Kidney (tissue), 14 donors: ENCODE measurements around the gene GDF2. TPM values are rescaled to one million over a fixed set of nuclear protein-coding genes. Genes with fewer than 3 reads are reported as not detected.

Source experiments
- DNase-seq, 5 donors: peaks; one replicate each; pipeline ENCODE4 v3.0.0-alpha.2; 2013 to 2020
- FAIRE-seq: peaks from 2 replicates; lab custom pipeline; 2012; peaks lifted over from hg19 to GRCh38; lab: Jason Lieb, UNC
- H3K27ac ChIP-seq, 2 donors: one replicate each; pipeline ENCODE4 v1.7.0; 2013; ENCODE audit warnings: low read depth in 2 of 2, low read length in 2 of 2, inconsistent platforms in 1 of 2
- H3K27me3 ChIP-seq: one replicate; pipeline ENCODE4 v1.7.1; 2013; ENCODE audit warnings: low read length, inconsistent platforms; ENCODE audit not compliant: control insufficient read depth, insufficient read depth
- H3K36me3 ChIP-seq, 3 donors: one replicate each; pipeline versions ENCODE4 v1.7.0 to v1.7.1; 2013; ENCODE audit warnings: low read length in 3 of 3, control low read depth in 1 of 3, inconsistent platforms in 1 of 3; ENCODE audit not compliant: insufficient read depth in 3 of 3, control insufficient read depth in 2 of 3
- H3K4me1 ChIP-seq, 3 donors: one replicate each; pipeline versions ENCODE4 v1.7.0 to v1.7.1; 2013; ENCODE audit warnings: low read length in 3 of 3, inconsistent platforms in 1 of 3, low read depth in 1 of 3; ENCODE audit not compliant: control insufficient read depth in 2 of 3, insufficient read depth in 2 of 3
- H3K4me3 ChIP-seq, 3 donors: one replicate each; pipeline versions ENCODE4 v1.7.0 to v1.8.1; 2013; ENCODE audit warnings: low read length in 3 of 3, control low read depth in 1 of 3, inconsistent platforms in 1 of 3
- H3K9ac ChIP-seq, 3 donors: one replicate each; pipeline versions ENCODE4 v1.7.0 to v1.7.1; 2013; ENCODE audit warnings: low read length in 3 of 3, control low read depth in 1 of 3, inconsistent platforms in 1 of 3
- H3K9me3 ChIP-seq, 3 donors: one replicate each; pipeline versions ENCODE4 v1.7.0 to v1.7.1; 2013; ENCODE audit warnings: low read length in 3 of 3, control low read depth in 1 of 3, inconsistent platforms in 1 of 3; ENCODE audit not compliant: control insufficient read depth in 2 of 3, insufficient read depth in 1 of 3
- intact Hi-C: fragments of 100-400 bp; cut with DNase I; formaldehyde crosslinking; loops from one replicate; pipeline ENCODE4 v1.11.1; 2022
- polyA plus RNA-seq: library from polyadenylated mRNA; stranded (reverse); fragments of 350-450 nt; fragmentation: Illumina TruSeq; extraction: RNeasy Lipid Tissue Mini Kit (QIAGEN cat#74804); gene quantifications from one replicate; pipeline ENCODE4 v1.2.3, GENCODE V29; 2014; ENCODE audit warnings: low read depth, low replicate concordance; ENCODE audit not compliant: insufficient read depth
- total RNA-seq: library from RNA; stranded (reverse); fragmentation: NEBNext Ultra II Directional; extraction: Animal tissue kit (Norgen Biotek cat#: 25700); gene quantifications from one replicate; pipeline ENCODE4 v1.2.1, GENCODE V29; 2021
- TF ChIP-seq, protein P1 (sequence below): IDR thresholded peaks from 3 replicates; pipeline ENCODE4 v1.5.1; 2012; ENCODE audit warnings: mild to moderate bottlenecking, moderate library complexity, borderline replicate concordance; ENCODE audit not compliant: insufficient read depth; ENCODE audit errors: extremely low read depth
- donor health status: control.
- donor health status: control.
- donor health status: control.
- donor health status: control.
- donor health status: control.
- donor health status: DM: yes; HTN: yes; CAD: no.
- donor health status: Normal renal cell carcinoma (clear cell type).

The GDF2 gene
- total and polyA plus RNA-seq, 2 donors from 2014 or later: not detected

DNA sequence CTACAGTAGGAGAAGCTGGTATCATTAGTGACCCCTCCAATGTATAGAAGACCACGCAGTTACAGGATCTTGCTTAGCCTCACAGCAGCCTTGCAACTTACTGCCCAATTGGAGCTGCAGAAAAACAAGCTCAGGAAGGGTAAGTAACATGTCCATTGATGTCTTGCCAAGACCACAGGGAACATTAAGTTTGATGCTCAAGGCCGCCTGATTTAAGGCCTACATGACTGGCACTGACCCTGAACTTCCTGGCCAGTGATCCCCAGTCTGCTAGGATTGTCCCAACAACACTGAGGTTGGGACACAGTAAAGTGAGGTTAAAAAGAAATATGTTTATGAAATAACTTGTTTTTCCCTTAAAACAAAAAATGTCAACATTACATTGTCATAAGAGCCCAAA is 6.8 kb upstream of the GDF2 start:
- H3K27ac ChIP-seq: no peak overlapping the region
- no peak overlapping the region for H3K9ac ChIP-seq
- H3K9me3 ChIP-seq: no peaks in the 10 kb centered on the region
- TF ChIP-seq, protein P1, sequence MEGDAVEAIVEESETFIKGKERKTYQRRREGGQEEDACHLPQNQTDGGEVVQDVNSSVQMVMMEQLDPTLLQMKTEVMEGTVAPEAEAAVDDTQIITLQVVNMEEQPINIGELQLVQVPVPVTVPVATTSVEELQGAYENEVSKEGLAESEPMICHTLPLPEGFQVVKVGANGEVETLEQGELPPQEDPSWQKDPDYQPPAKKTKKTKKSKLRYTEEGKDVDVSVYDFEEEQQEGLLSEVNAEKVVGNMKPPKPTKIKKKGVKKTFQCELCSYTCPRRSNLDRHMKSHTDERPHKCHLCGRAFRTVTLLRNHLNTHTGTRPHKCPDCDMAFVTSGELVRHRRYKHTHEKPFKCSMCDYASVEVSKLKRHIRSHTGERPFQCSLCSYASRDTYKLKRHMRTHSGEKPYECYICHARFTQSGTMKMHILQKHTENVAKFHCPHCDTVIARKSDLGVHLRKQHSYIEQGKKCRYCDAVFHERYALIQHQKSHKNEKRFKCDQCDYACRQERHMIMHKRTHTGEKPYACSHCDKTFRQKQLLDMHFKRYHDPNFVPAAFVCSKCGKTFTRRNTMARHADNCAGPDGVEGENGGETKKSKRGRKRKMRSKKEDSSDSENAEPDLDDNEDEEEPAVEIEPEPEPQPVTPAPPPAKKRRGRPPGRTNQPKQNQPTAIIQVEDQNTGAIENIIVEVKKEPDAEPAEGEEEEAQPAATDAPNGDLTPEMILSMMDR: no peak
- intact Hi-C loops: loop anchor here (10.0 kb wide), 1 partner anchor 291 kb away; no protein-coding TSS in a partner anchor
- DNase-seq: peak in 3 of 5 donors; percentile 26 to 57 (median 32)
- FAIRE-seq: no peak
- H3K4me3 ChIP-seq: no peak overlapping the region
- H3K36me3 ChIP-seq: no peaks in the 10 kb centered on the region
- H3K4me1 ChIP-seq: no peaks in the 10 kb centered on the region
- H3K27me3 ChIP-seq: no peaks in the 10 kb centered on the region

DNA sequence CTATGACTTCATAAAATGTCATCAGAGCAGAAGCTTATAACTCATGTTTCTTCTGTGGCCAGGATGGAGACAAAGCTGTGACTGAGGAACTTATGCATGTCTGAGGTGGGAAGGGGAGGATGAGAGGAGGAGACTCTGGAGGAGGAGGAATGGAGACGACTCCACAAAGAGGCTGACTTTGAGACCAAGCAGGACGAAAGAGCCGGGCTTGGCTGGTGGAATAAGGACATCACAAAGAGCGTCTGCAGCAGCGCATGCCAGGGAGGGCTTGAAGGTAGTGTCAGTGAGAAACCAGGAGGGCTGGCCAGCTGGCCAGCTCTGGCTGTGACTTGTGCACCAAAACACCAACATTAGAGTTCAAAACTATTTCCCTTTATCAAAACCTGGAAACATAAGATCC is 6.1 kb upstream of the GDF2 start:
- no peaks in the 10 kb centered on the region for H3K9me3 ChIP-seq
- no peak overlapping the region for H3K27ac ChIP-seq
- H3K27me3 ChIP-seq: no peaks in the 10 kb centered on the region
- intact Hi-C loops: loop anchor here (10.0 kb wide), 1 partner anchor 291 kb away; no protein-coding TSS in a partner anchor
- H3K4me1 ChIP-seq: no peaks in the 10 kb centered on the region
- H3K9ac ChIP-seq: no peak overlapping the region
- H3K4me3 ChIP-seq: no peak overlapping the region
- no peaks in the 10 kb centered on the region for H3K36me3 ChIP-seq
- DNase-seq: no peak
- TF ChIP-seq, protein P1: no peak
- FAIRE-seq: no peak

DNA sequence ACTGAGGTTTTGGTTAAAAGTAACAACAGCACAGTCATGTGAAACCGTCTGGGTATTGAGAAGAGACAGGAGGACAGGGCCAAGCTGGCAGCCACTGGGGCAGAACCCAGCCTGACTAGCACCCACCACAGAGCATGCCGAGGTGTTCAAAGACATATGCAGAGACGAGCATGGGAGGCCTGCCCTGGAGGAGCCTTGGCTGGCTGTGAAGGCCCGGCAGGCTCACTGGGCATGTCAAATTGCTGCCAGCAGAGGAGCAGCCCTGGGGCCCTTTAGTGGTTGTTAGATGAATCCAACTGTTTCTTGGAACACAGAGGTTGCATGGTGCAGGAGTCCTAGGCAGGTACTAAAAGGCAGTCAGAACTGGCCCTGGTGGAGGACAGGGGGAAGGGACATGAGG is 5.0 kb upstream of the GDF2 start:
- Histone ChIP-seq H3K27me3 (no peaks in the 10 kb centered on the region), H3K36me3 (no peaks in the 10 kb centered on the region), H3K27ac (no peak overlapping the region), H3K4me3 (no peak overlapping the region), H3K9me3 (no peaks in the 10 kb centered on the region), H3K4me1 (no peaks in the 10 kb centered on the region), H3K9ac (no peak overlapping the region)
- intact Hi-C loops: loop anchor here (10.0 kb wide), 1 partner anchor 292 kb away; no protein-coding TSS in a partner anchor
- TF ChIP-seq, protein P1: no peak
- DNase-seq: peak in 1 of 5 donors; percentile 34
- FAIRE-seq: no peak

DNA sequence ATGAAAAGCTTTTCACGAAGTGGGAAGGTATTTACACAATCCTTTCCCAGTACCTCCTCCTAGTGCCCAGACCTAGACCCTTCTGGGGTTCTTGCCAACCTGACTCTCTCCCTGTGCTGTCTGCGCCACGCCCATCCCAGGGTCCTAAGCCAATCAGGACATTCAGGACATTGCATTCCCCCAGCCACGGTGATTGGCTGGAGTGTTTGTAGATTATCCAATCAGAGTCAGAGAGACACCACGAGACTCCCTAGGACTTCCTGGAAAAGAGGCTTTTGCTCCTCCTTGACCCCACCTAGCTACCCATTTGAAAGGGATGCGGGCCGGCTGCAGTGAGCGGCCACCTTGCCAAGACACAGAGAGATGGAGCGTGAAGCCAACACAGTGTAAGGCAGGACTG is 3.5 kb upstream of the GDF2 start:
- H3K27me3 ChIP-seq: no peaks in the 10 kb centered on the region
- no peaks in the 10 kb centered on the region for H3K9me3 ChIP-seq
- no peaks in the 10 kb centered on the region for H3K4me1 ChIP-seq
- TF ChIP-seq, protein P1: no peak
- FAIRE-seq (no peak), DNase-seq (peak in 1 of 5 donors; percentile 19)
- H3K27ac ChIP-seq: no peak overlapping the region
- H3K9ac ChIP-seq: no peak overlapping the region
- intact Hi-C loops: loop anchor here (10.0 kb wide), 1 partner anchor 294 kb away; no protein-coding TSS in a partner anchor
- no peaks in the 10 kb centered on the region for H3K36me3 ChIP-seq
- H3K4me3 ChIP-seq: no peak overlapping the region
